H1 (cell line): Measurements from ENCODE around the gene CNTNAP1. TPM values are rescaled to one million over a fixed set of nuclear protein-coding genes. Genes with fewer than 3 reads are reported as not detected.

Experiments used
- ASH2L ChIP-seq: fragments of 200-600, 300-600 bp; sonication (generic); IDR thresholded peaks from one replicate; pipeline ENCODE4 v1.7.1; 2017; ENCODE audit warnings: low read length
- CHD2 ChIP-seq: IDR thresholded peaks from 2 replicates; pipeline ENCODE4 v1.6.1; 2012; ENCODE audit warnings: low read length, improper control_type of control experiment
- GTF2F1 ChIP-seq: IDR thresholded peaks from 2 replicates; pipeline ENCODE4 v1.6.1; 2012; ENCODE audit warnings: low read depth, low read length, improper control_type of control experiment, borderline replicate concordance
- KDM4A ChIP-seq: IDR thresholded peaks from one replicate; pipeline ENCODE4 v1.7.1; 2012; ENCODE audit warnings: low read depth, mild to moderate bottlenecking, moderate library complexity, low read length, inconsistent platforms; ENCODE audit not compliant: severe bottlenecking
- KDM5A ChIP-seq: fragments of 200-600 bp; IDR thresholded peaks from 2 replicates; pipeline ENCODE4 v1.7.1; 2012; ENCODE audit warnings: mild to moderate bottlenecking, low read length, inconsistent platforms, mixed read lengths
- NRF1 ChIP-seq: IDR thresholded peaks from 2 replicates; pipeline ENCODE4 v1.6.1; 2011; ENCODE audit warnings: mild to moderate bottlenecking, low read depth, low read length, improper control_type of control experiment
- POLR2A ChIP-seq, 2 experiments: IDR thresholded peaks; 1 replicate in 1 of 2; 2 replicates in 1 of 2; pipeline ENCODE4 v1.6.1; 2011; ENCODE audit warnings: low read depth in 2 of 2, low read length in 2 of 2, mild to moderate bottlenecking in 2 of 2; ENCODE audit errors: control extremely low read depth in 1 of 2
- POLR2AphosphoS5 ChIP-seq: IDR thresholded peaks from 2 replicates; pipeline ENCODE4 v1.6.1; 2011; ENCODE audit warnings: low read depth, low read length
- TAF1 ChIP-seq: IDR thresholded peaks from 2 replicates; pipeline ENCODE4 v1.6.1; 2011; ENCODE audit warnings: mild to moderate bottlenecking, low read depth, low read length
- TBP ChIP-seq: IDR thresholded peaks from 2 replicates; pipeline ENCODE4 v1.6.1; 2011; ENCODE audit warnings: low read depth, low read length, improper control_type of control experiment
- polyA plus RNA-seq, 7 experiments: library from polyadenylated mRNA; depleted of rRNA in 3 of 7; stranded (reverse) in 5 of 7; unstranded in 2 of 7; fragments of >200 nt in 5 of 7; fragments of 200-250 nt in 2 of 7; gene quantifications; 1 replicate in 5 of 7; 2 replicates in 1 of 7; 4 replicates in 1 of 7; pipeline versions ENCODE4 v1.2.1 to v1.2.3, GENCODE V29; 2011 to 2013; ENCODE audit warnings: missing spikeins in 2 of 7, mixed read lengths in 2 of 7
- total RNA-seq: library from RNA; stranded (reverse); fragmentation: NEBNext Ultra II Directional; extraction: Animal tissue kit (Norgen Biotek cat#: 25700); gene quantifications from 2 replicates; pipeline ENCODE4 v1.2.1, GENCODE V29; 2021
- TF ChIP-seq, protein P1 (sequence below), 3 experiments: IDR thresholded peaks; 1 replicate in 2 of 3; 2 replicates in 1 of 3; pipeline versions ENCODE4 v1.5.1 to v1.6.1; 2011; ENCODE audit warnings: low read length in 3 of 3, mild to moderate bottlenecking in 3 of 3, inconsistent platforms in 2 of 3, low read depth in 1 of 3, moderate library complexity in 1 of 3; ENCODE audit not compliant: insufficient read depth in 1 of 3; ENCODE audit errors: control extremely low read depth in 1 of 3
- TF ChIP-seq, protein P2 (sequence below): IDR thresholded peaks from 2 replicates; pipeline ENCODE4 v1.6.1; 2012; ENCODE audit warnings: inconsistent platforms

CNTNAP1 gene
- total and polyA plus RNA-seq, 2 of the 8 experiments (the other 6 are each of a cell fraction or from before 2014, with no cell fraction given) = 4.7 to 10.0 TPM

DNA sequence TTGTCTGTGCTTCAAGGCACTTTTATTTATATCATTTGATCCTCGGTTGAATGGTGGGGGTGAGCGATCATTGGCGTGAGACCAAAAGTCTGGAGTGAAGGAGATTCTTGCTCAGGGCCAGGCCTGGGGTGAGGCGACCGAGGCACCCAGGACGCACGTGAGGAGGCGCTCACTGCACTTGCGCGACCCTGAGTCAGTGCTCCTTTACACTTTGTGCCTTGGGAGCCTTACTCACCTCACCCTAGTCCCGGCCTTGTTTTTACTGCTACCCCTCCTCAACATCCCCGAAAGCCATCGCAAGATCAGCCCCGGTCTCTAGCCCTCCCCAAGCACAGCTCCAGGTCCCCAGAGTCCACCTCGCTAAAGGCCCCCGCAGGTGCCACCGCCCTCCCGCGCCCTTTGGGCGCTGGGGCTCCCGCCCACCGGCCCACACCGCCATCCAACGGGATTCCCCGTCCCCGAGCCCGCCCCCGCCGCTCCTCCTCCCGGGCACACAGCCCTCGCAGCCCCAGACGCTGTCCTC lies 62.0 kb downstream of the CNTNAP1 start (continued):
- TF ChIP-seq, protein P1, sequence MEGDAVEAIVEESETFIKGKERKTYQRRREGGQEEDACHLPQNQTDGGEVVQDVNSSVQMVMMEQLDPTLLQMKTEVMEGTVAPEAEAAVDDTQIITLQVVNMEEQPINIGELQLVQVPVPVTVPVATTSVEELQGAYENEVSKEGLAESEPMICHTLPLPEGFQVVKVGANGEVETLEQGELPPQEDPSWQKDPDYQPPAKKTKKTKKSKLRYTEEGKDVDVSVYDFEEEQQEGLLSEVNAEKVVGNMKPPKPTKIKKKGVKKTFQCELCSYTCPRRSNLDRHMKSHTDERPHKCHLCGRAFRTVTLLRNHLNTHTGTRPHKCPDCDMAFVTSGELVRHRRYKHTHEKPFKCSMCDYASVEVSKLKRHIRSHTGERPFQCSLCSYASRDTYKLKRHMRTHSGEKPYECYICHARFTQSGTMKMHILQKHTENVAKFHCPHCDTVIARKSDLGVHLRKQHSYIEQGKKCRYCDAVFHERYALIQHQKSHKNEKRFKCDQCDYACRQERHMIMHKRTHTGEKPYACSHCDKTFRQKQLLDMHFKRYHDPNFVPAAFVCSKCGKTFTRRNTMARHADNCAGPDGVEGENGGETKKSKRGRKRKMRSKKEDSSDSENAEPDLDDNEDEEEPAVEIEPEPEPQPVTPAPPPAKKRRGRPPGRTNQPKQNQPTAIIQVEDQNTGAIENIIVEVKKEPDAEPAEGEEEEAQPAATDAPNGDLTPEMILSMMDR (IDR thresholded peaks at IDR 0.05; ENCODE audit: control extremely low read depth in 1 of 3, insufficient read depth in 1 of 3, low read depth in 1 of 3, low read length in 3 of 3) = 0 out of 4 replicates have a peak, but pooled peaks of 1 of the 3 experiments have one; percentile 6
- TF ChIP-seq KDM4A = peak; percentile 54
- TF ChIP-seq, protein P2, sequence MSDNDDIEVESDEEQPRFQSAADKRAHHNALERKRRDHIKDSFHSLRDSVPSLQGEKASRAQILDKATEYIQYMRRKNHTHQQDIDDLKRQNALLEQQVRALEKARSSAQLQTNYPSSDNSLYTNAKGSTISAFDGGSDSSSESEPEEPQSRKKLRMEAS = peak; percentile 87
- TF ChIP-seq CHD2 = 0 out of 2 replicates have a peak, but pooled peaks have one; percentile 4
- peak; percentile 21; the same call in 1 of the 2 replicates for TF ChIP-seq NRF1
- no peak for TF ChIP-seq KDM5A
- TF ChIP-seq POLR2AphosphoS5 = peak; percentile 52; the same call in 1 of the 2 replicates
- no peak for TF ChIP-seq ASH2L
- TF ChIP-seq TBP = peak; percentile 39
- peak; percentile 63 for TF ChIP-seq TAF1
- TF ChIP-seq POLR2A (IDR thresholded peaks at IDR 0.05; ENCODE audit: control extremely low read depth in 1 of 2, low read depth in 2 of 2, low read length in 2 of 2) = peak in 1 of 2 experiments; percentile 65; a peak in 1 of 3 replicates
- TF ChIP-seq GTF2F1 = 0 out of 2 replicates have a peak, but pooled peaks have one; percentile 19
